Heart right ventricle (tissue), 16 donors: ENCODE measurements around the gene ENPP4. TPM values are rescaled to one million over a fixed set of nuclear protein-coding genes. Genes with fewer than 3 reads are reported as not detected.
A peak's percentile ranks its signal among the peaks of the same experiment; 100 is the strongest.

Experiments used
- ATAC-seq, 8 donors: fragments of 200-7000 bp; cut with Tn5 transposase; one replicate each; pipeline ENCODE4 v1.9.1; 2020; ENCODE audit warnings: mild to moderate bottlenecking in 8 of 8, moderate library complexity in 8 of 8, moderate number of reproducible peaks in 1 of 8
- DNase-seq, 2 donors: peaks; one replicate each; pipeline ENCODE4 v3.0.0-alpha.2; 2020
- H3K27ac ChIP-seq, 10 donors: fragments of 200-600 bp; sonication (generic) in 2 of 10; one replicate each; pipeline versions ENCODE4 v1.5.0 to v1.8.0; 2020 to 2022; ENCODE audit warnings: mild to moderate bottlenecking in 3 of 10
- H3K27me3 ChIP-seq, 7 donors: fragments of 200-600 bp; one replicate each; pipeline ENCODE4 v1.8.0; 2021 to 2022; ENCODE audit warnings: mild to moderate bottlenecking in 2 of 7
- H3K36me3 ChIP-seq, 9 donors: fragments of 200-600 bp; sonication (generic) in 1 of 9; one replicate each; pipeline versions ENCODE4 v1.5.0 to v1.8.0; 2020 to 2022; ENCODE audit warnings: mild to moderate bottlenecking in 2 of 9
- H3K4me1 ChIP-seq, 9 donors: fragments of 200-600 bp; sonication (generic) in 1 of 9; one replicate each; pipeline versions ENCODE4 v1.5.0 to v1.8.0; 2020 to 2022; ENCODE audit warnings: mild to moderate bottlenecking in 4 of 9
- H3K4me3 ChIP-seq, 10 donors: fragments of 200-600 bp; sonication (generic) in 2 of 10; one replicate each; pipeline versions ENCODE4 v1.5.0 to v1.8.0; 2020 to 2022; ENCODE audit warnings: mild to moderate bottlenecking in 7 of 10, moderate library complexity in 2 of 10
- H3K9me3 ChIP-seq, 11 donors: fragments of 200-600 bp in 10 of 11; sonication (generic) in 2 of 11; one replicate each; pipeline versions ENCODE4 v1.5.0 to v1.8.0; 2013 to 2022; ENCODE audit warnings: mild to moderate bottlenecking in 2 of 11, control low read depth in 1 of 11, moderate library complexity in 1 of 11
- WGBS, 2 donors: extraction: QIAGEN DNeasy Blood & Tissue Kit; methylation state at CpG; one replicate each; pipeline ENCODE4 v1.1.7; 2013; ENCODE audit warnings: inconsistent platforms in 1 of 2; 5-methylcytosine and 5-hydroxymethylcytosine counted together
- intact Hi-C, 10 donors: fragments of 100-400 bp; cut with DNase I; formaldehyde crosslinking; loops; one replicate each; pipeline versions ENCODE4 v1.11.1 to v1.14.2; 2022
- polyA plus RNA-seq, 2 donors: library from polyadenylated mRNA; stranded (reverse); fragments of 200-250 nt; gene quantifications; one replicate each; pipeline ENCODE4 v1.2.3, GENCODE V29; 2013
- total RNA-seq, 10 donors: library from RNA; stranded (reverse); fragmentation: NEBNext Ultra II Directional in 3 of 10; extraction: Animal tissue kit (Norgen Biotek cat#: 25700) in 3 of 10; gene quantifications; one replicate each; pipeline versions ENCODE4 v1.2.1 to v1.2.4, GENCODE V29; 2021 to 2023
- TF ChIP-seq, protein P1 (sequence below), 9 donors: fragments of 200-600 bp; sonication (generic) in 2 of 9; IDR thresholded peaks; one replicate each; pipeline versions ENCODE4 v1.5.0 to v1.8.0; 2021 to 2022; ENCODE audit warnings: antibody characterized with exemption in 9 of 9, mild to moderate bottlenecking in 5 of 9, moderate library complexity in 1 of 9
- donor health status: Arrhythmogenic right ventricular cardiomyopathy.
- donor health status: ischemic (EF 13 %, LVEDD 7.1; RV severe dilation, severe dysfunction).
- donor health status: healthy with polysubstance abuse.
- donor health status: DM: no; HTN: yes; CAD: no.
- donor health status: DM: no; HTN: no; CAD: no.
- donor health status: ischemic (EF 25% LVEDD 6.9; RV normal size, moderate dysfunction).
- donor health status: ischemic (EF 25% LVEDD 5.7; RV mildly dilated, moderate dysfunction).
- donor health status: healthy.
- donor health status: DM: yes; HTN: yes; CAD: no.
- donor health status: Ischemic cardiomyopathy.
- donor health status: ischemic (EF 35%, LVEDD 5.7; RV mildly dilated, moderate dysfunction).
- donor health status: nonischemic (EF 11% LVEDD 7.7; RV severe dilation, severe dysfunction).
- donor health status: DM: yes; HTN: yes; CAD: no.
- donor health status: PGD.
- donor health status: ischemic (EF 29% LVEDD 5.4; RV normal size, mild dysfunction).
- donor health status: nonischemic (EF 23%, LVEDD 6.1; RV moderate dilation, normal function).

The ENPP4 gene
- total and polyA plus RNA-seq, 12 donors = 9.2 to 23.8 (median 18.8) TPM

DNA sequence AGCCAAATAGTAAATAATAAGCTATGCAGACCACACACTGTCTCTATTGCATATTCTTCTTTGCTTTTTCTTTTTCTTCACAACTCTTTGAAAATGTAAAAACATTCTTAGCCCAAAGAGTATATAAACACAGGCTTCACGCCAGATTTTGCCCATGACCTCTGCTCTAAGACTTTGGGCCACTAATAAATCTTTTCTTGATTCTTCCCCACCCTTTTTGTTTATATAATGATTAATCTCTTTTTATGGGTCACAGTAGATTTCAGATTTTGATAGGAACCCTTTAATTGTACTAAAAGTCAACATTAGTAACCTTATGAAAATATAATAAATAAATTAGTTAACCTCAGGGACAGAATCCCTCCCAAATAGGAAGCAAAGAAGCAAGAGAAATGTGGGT is 56.8 kb downstream of the ENPP4 start:
- WGBS, 2 donors = 86 to 97% methylated on average over 1 of the region's 1 CpG
- Histone ChIP-seq H3K4me1 (peaks cover 0 to 18% (median 8%) of the 10 kb centered on the region in 9 donors), H3K27me3 (no peaks in the 10 kb centered on the region), H3K4me3 (no peak overlapping the region), H3K27ac (no peak overlapping the region), H3K9me3 (no peaks in the 10 kb centered on the region), H3K36me3 (no peaks in the 10 kb centered on the region)
- TF ChIP-seq, protein P1, sequence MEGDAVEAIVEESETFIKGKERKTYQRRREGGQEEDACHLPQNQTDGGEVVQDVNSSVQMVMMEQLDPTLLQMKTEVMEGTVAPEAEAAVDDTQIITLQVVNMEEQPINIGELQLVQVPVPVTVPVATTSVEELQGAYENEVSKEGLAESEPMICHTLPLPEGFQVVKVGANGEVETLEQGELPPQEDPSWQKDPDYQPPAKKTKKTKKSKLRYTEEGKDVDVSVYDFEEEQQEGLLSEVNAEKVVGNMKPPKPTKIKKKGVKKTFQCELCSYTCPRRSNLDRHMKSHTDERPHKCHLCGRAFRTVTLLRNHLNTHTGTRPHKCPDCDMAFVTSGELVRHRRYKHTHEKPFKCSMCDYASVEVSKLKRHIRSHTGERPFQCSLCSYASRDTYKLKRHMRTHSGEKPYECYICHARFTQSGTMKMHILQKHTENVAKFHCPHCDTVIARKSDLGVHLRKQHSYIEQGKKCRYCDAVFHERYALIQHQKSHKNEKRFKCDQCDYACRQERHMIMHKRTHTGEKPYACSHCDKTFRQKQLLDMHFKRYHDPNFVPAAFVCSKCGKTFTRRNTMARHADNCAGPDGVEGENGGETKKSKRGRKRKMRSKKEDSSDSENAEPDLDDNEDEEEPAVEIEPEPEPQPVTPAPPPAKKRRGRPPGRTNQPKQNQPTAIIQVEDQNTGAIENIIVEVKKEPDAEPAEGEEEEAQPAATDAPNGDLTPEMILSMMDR (IDR thresholded peaks at IDR 0.05) = no peak
- intact Hi-C loops = no loop called here
- no peak for ATAC-seq
- no peak for DNase-seq

DNA sequence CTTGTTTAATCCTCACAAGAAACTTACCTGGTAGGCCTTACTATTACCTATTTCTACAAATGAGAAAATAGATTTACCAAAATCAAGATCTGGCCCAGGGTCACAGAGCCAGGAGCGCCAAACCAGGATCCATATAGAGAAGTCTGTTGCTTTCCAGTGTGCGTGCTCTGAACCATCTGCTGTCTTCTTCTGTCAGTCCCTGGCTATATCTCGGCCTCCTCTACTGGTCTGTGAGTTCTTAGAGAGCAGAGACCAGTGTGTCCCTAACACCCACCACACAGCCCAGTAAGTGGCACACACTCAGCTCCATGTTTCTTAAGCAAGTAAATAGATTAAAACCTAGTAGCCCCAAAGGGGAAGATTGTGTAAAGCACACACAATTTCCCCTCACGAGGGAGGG is 59.9 kb downstream of the ENPP4 start:
- H3K36me3 ChIP-seq = no peaks in the 10 kb centered on the region
- H3K4me3 ChIP-seq = no peak overlapping the region
- 89 to 91% methylated on average over 4 of the region's 4 CpGs for WGBS, 2 donors
- H3K4me1 ChIP-seq = peaks cover 0 to 11% (median 0%) of the 10 kb centered on the region in 9 donors
- no peak for DNase-seq
- ATAC-seq = no peak
- no peak overlapping the region for H3K27ac ChIP-seq
- TF ChIP-seq, protein P1 (IDR thresholded peaks at IDR 0.05) = no peak
- H3K9me3 ChIP-seq = no peaks in the 10 kb centered on the region
- H3K27me3 ChIP-seq = no peaks in the 10 kb centered on the region
- intact Hi-C loops = loop anchor here in 1 of 10 donors (10.0 kb wide), 1 partner anchor 255 kb away; no protein-coding TSS in a partner anchor

DNA sequence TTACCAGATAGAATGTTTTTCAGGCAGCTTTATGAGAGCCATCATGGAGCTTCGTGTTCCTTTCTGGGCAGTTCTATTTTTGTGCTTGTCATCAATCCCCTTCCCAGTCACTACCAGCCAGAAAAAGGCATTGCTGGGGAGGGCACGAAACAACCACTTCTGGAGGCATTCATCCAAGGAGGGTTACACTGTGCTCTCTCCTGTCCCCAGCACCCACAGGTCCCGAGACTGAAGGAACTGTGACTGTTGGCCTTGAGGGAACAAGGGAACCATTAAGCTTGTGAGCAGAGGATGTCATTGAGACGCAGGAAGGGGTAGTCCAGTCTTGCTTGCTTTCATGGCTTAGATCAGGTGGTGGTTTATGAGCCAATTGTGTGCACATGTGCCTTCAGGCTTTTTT is 61.1 kb downstream of the ENPP4 start:
- H3K4me1 ChIP-seq = peaks cover 0 to 7% (median 0%) of the 10 kb centered on the region in 9 donors
- ATAC-seq (peak; percentile 71 to 98 (median 90)), DNase-seq (peak in 1 of 2 donors; percentile 15)
- TF ChIP-seq, protein P1 (IDR thresholded peaks at IDR 0.05) = no peak
- H3K36me3 ChIP-seq = no peaks in the 10 kb centered on the region
- intact Hi-C loops = loop anchor here in 1 of 10 donors (10.0 kb wide), 1 partner anchor 256 kb away; no protein-coding TSS in a partner anchor
- no peaks in the 10 kb centered on the region for H3K9me3 ChIP-seq
- H3K27ac ChIP-seq = peak overlapping the region in 9 of 10 donors; percentile 10 to 70 (median 53)
- WGBS, 2 donors = 51 to 59% methylated on average over 4 of the region's 4 CpGs
- H3K27me3 ChIP-seq = no peaks in the 10 kb centered on the region
- H3K4me3 ChIP-seq = no peak overlapping the region

GRCh38 chr6:46191961-46192360 is 62.2 kb downstream of the ENPP4 start:
- H3K36me3 ChIP-seq = no peaks in the 10 kb centered on the region
- intact Hi-C loops = loop anchor here in 1 of 10 donors (10.0 kb wide), 1 partner anchor 257 kb away; no protein-coding TSS in a partner anchor
- no peak for ATAC-seq
- H3K27ac ChIP-seq = no peak overlapping the region
- WGBS, 2 donors = 75 to 91% methylated on average over 1 of the region's 1 CpG
- TF ChIP-seq, protein P1 (IDR thresholded peaks at IDR 0.05) = no peak
- H3K27me3 ChIP-seq = no peaks in the 10 kb centered on the region
- DNase-seq = no peak
- H3K9me3 ChIP-seq = no peaks in the 10 kb centered on the region
- H3K4me3 ChIP-seq = no peak overlapping the region
- peaks cover 0 to 7% (median 0%) of the 10 kb centered on the region in 9 donors for H3K4me1 ChIP-seq

Other genes with a start within 250 kb of the ENPP4 start
- 100 to 1,000 TPM; 263 to 372 (median 332) TPM for gene CLIC5, start 114.1 kb upstream of the ENPP4 start, total RNA-seq
- 10 to 100 TPM; 28.1 to 53.6 TPM for gene CLIC5, start 114.1 kb upstream of the ENPP4 start, polyA plus RNA-seq
- gene ENPP5, start 41.0 kb downstream of the ENPP4 start, total RNA-seq = 1 to 10 TPM; 3.0 to 6.0 (median 4.6) TPM
- gene ENPP5, start 41.0 kb downstream of the ENPP4 start, polyA plus RNA-seq = 1 to 10 TPM; 1.8 to 3.4 TPM